ENCODE measurements around the gene VIT. TPM values are rescaled to one million over a fixed set of nuclear protein-coding genes. Genes with fewer than 3 reads are reported as not detected.

The VIT gene
- total RNA-seq, 4 donors from 2014 or later, result 1.4 to 3.6 (median 2.5) TPM; not detected in 1

DNA sequence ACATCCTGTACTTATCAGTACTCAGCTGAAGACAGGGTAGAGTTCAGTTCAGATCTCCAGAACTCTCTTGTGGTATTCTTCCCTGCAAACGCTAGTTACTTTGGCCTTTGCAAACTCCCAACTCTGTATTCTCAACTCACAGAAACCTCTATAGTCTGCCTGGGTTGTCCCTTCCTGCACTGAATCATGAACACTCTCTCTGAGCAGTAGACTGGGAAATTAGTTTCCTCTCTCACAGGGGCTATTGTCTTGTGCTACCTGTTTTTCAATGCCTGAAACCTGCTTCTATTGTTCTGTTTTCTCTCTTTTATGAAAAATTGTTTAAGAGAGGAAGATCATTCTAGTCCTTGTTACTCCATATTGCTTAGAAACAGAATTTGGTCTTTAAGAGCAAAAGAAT lies 134.7 kb downstream of the VIT start:
- no peak overlapping the region for H3K4me3 ChIP-seq
- H3K27ac ChIP-seq, result no peak overlapping the region
- in situ Hi-C loops (cut with MboI; ENCODE audit: low pct_ligation_motif_present in 1 of 4, low pct_unique_long_range_greater_than_20kb in 1 of 4, low sequenced_read_pairs in 3 of 4), result no loop called here
- peaks cover 0 to 5% (median 0%) of the 10 kb centered on the region in 4 donors for H3K4me1 ChIP-seq
- no peak for DNase-seq
- intact Hi-C loops (cut with DNase I; ENCODE audit: low total_unique reads), result no loop called here
- no peaks in the 10 kb centered on the region for H3K27me3 ChIP-seq
- H3K9me3 ChIP-seq, result no peaks in the 10 kb centered on the region
- TF ChIP-seq POLR2A (IDR thresholded peaks at IDR 0.05) (no peak), POLR2AphosphoS5 (IDR thresholded peaks at IDR 0.05) (no peak), EP300 (IDR thresholded peaks at IDR 0.05; ENCODE audit: low read depth) (no peak)
- TF ChIP-seq, protein P1, sequence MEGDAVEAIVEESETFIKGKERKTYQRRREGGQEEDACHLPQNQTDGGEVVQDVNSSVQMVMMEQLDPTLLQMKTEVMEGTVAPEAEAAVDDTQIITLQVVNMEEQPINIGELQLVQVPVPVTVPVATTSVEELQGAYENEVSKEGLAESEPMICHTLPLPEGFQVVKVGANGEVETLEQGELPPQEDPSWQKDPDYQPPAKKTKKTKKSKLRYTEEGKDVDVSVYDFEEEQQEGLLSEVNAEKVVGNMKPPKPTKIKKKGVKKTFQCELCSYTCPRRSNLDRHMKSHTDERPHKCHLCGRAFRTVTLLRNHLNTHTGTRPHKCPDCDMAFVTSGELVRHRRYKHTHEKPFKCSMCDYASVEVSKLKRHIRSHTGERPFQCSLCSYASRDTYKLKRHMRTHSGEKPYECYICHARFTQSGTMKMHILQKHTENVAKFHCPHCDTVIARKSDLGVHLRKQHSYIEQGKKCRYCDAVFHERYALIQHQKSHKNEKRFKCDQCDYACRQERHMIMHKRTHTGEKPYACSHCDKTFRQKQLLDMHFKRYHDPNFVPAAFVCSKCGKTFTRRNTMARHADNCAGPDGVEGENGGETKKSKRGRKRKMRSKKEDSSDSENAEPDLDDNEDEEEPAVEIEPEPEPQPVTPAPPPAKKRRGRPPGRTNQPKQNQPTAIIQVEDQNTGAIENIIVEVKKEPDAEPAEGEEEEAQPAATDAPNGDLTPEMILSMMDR (IDR thresholded peaks at IDR 0.05), result no peak
- no peaks in the 10 kb centered on the region for H3K36me3 ChIP-seq
- WGBS, 2 donors (ENCODE audit: low coverage in 1 of 2), result 48% methylated on average over 1 of the region's 1 CpG; no CpG with 5 or more reads in 1 of the 2 donors

DNA sequence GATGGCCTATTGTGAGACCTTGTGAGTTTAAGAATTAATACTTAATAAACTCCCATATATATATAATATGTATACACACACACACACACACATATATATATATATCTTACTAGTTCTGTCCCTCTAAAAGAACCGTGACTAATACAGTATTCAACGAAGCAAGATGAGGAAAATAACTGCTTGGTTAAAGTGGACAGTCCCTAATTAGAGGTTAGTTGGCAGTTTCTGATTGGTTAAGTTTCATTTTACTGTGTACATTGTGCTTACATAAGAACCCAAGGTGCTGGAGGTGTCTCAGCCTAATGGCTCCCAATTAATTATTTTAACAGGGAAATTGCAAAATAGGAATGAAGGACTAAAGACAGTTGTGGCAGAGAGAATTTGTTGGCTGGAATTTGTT lies 137.7 kb downstream of the VIT start:
- TF ChIP-seq POLR2AphosphoS5 (IDR thresholded peaks at IDR 0.05) (no peak), POLR2A (IDR thresholded peaks at IDR 0.05) (no peak), EP300 (IDR thresholded peaks at IDR 0.05; ENCODE audit: low read depth) (no peak)
- TF ChIP-seq, protein P1 (IDR thresholded peaks at IDR 0.05), result no peak
- H3K36me3 ChIP-seq, result no peaks in the 10 kb centered on the region
- H3K4me1 ChIP-seq, result peaks cover 0 to 5% (median 0%) of the 10 kb centered on the region in 4 donors
- intact Hi-C loops (cut with DNase I; ENCODE audit: low total_unique reads), result no loop called here
- in situ Hi-C loops (cut with MboI; ENCODE audit: low pct_ligation_motif_present in 1 of 4, low pct_unique_long_range_greater_than_20kb in 1 of 4, low sequenced_read_pairs in 3 of 4), result no loop called here
- no peaks in the 10 kb centered on the region for H3K27me3 ChIP-seq
- H3K4me3 ChIP-seq, result no peak overlapping the region
- no peak overlapping the region for H3K27ac ChIP-seq
- no peak for DNase-seq
- H3K9me3 ChIP-seq, result no peaks in the 10 kb centered on the region
- WGBS, 2 donors (ENCODE audit: low coverage in 1 of 2), result 83 to 100% methylated on average over 1 to 2 of the region's 2 CpGs

DNA sequence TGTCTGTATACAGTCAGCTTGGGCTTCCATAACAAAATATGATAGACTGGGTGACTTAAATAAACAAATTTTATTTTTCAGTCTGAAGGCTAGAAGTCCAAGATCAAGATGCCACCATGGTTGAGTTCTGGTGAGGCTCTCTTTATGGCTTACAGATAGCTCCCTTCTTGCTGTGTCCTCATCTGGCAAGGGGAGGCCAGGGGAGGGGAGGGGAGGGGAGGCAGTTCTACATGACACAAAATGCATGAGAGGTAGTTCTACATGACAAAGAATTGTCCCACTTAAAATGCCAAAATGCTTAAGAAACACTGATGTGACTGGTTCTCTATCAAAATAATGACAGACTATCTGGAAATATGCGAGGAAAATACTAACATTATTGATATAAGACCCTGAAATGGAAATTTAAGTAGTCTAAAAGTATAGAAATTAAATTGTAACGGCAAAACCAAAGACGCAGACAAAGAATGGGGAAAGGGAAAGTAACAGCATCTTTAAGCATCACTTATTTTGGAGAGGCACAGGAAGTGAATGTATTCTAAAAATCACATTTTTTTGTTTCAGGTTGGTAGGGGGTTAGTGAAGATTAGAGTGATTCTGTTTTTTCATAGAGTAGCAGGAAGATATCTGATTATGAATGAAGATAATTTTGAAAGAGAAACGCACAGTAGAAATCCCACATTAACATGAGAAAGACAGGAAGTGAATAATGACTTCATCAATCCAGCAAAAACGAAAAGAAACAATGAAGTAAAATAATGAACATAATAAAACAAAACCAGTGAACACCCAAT lies 138.4 kb downstream of the VIT start:
- no peak for TF ChIP-seq POLR2A (IDR thresholded peaks at IDR 0.05)
- TF ChIP-seq EP300 (IDR thresholded peaks at IDR 0.05; ENCODE audit: low read depth), result no peak
- no peak for TF ChIP-seq POLR2AphosphoS5 (IDR thresholded peaks at IDR 0.05)
- TF ChIP-seq, protein P1 (IDR thresholded peaks at IDR 0.05), result no peak
- WGBS, 2 donors (ENCODE audit: low coverage in 1 of 2), result 57% methylated on average over 5 of the region's 5 CpGs
- intact Hi-C loops (cut with DNase I; ENCODE audit: low total_unique reads), result no loop called here
- H3K27me3 ChIP-seq, result no peaks in the 10 kb centered on the region
- in situ Hi-C loops (cut with MboI; ENCODE audit: low pct_ligation_motif_present in 1 of 4, low pct_unique_long_range_greater_than_20kb in 1 of 4, low sequenced_read_pairs in 3 of 4), result no loop called here
- no peak overlapping the region for H3K27ac ChIP-seq
- DNase-seq, result no peak
- no peaks in the 10 kb centered on the region for H3K9me3 ChIP-seq
- no peak overlapping the region for H3K4me3 ChIP-seq
- H3K36me3 ChIP-seq, result no peaks in the 10 kb centered on the region
- peaks cover 0 to 7% (median 0%) of the 10 kb centered on the region in 4 donors for H3K4me1 ChIP-seq

DNA sequence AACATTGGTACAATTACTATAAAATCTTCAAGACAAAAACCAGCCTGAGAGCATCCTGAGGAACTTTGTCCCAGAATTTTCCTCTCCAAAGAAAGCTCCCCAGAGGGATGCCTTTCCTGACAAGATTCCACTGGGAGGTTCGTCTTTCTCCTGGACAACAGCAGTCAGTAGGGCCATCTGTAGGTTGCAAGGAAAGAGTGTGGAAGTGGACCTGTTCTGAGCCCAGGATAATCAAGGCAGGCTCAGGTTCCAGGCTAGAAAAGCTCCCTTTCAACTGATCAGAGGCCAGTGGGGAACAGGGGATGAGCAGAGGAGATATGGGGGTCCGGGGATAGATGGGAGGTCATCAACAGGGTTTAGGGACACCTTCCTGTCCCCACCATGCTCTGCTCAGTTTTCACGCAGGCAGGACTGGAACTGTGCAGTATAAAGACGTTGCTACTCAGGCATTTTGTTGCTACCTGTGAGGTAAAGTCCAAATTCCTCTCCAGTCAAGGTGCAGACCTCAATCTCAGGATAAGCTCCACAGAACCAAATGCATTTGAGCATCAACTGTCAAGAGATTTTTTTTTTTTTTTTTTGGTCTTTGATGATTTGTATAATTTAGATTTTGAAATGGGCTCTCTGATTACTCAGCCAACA lies 143.6 kb downstream of the VIT start:
- in situ Hi-C loops (cut with MboI; ENCODE audit: low pct_ligation_motif_present in 1 of 4, low pct_unique_long_range_greater_than_20kb in 1 of 4, low sequenced_read_pairs in 3 of 4), result no loop called here
- DNase-seq, result no peak
- no peaks in the 10 kb centered on the region for H3K36me3 ChIP-seq
- intact Hi-C loops (cut with DNase I; ENCODE audit: low total_unique reads), result no loop called here
- H3K27ac ChIP-seq, result no peak overlapping the region
- WGBS, 2 donors (ENCODE audit: low coverage in 1 of 2), result 61% methylated on average over 4 of the region's 4 CpGs; no CpG with 5 or more reads in 1 of the 2 donors
- H3K4me1 ChIP-seq, result peaks cover 0 to 17% (median 4%) of the 10 kb centered on the region in 4 donors
- no peaks in the 10 kb centered on the region for H3K27me3 ChIP-seq
- H3K9me3 ChIP-seq, result no peaks in the 10 kb centered on the region
- no peak overlapping the region for H3K4me3 ChIP-seq
- TF ChIP-seq POLR2A (IDR thresholded peaks at IDR 0.05) (no peak), POLR2AphosphoS5 (IDR thresholded peaks at IDR 0.05) (no peak)
